WTC11 (cell line): ENCODE data around the gene LYRM1. TPM values are rescaled to one million over a fixed set of nuclear protein-coding genes. Genes with fewer than 3 reads are reported as not detected.

Experiments used
- ATAC-seq: fragments of 200-7000 bp; cut with Tn5 transposase; 2 replicates; pipeline ENCODE4 v1.10.0; 2021; ENCODE audit warnings: mild to moderate bottlenecking, moderate library complexity
- CTCF ChIA-PET: fragments of 300-600 bp; sonication (Branson Sonifier 250); formaldehyde crosslinking; loops from one replicate; lab custom pipeline; 2021; ENCODE audit warnings: antibody characterized with exemption; lab: Charles Lee
- POLR2A ChIA-PET: fragments of 350-600 bp; sonication (Branson Sonifier 250); formaldehyde crosslinking; loops from one replicate; lab custom pipeline; 2021; ENCODE audit warnings: antibody characterized with exemption; lab: Charles Lee
- DNase-seq: peaks from one replicate; pipeline ENCODE4 v3.0.0; 2021; ENCODE audit warnings: low spot score
- H3K27ac Mint-ChIP-seq: 2 replicates; pipeline ENCODE4 v1.8.0; 2021; ENCODE audit warnings: mixed read lengths
- H3K27me3 Mint-ChIP-seq: 2 replicates; pipeline ENCODE4 v1.8.0; 2021; ENCODE audit warnings: low read depth, mild to moderate bottlenecking, moderate library complexity, mixed read lengths
- H3K36me3 Mint-ChIP-seq: 2 replicates; pipeline ENCODE4 v1.8.0; 2021; ENCODE audit warnings: mixed read lengths
- H3K4me1 Mint-ChIP-seq: 2 replicates; pipeline ENCODE4 v1.8.0; 2022; ENCODE audit warnings: mixed read lengths
- H3K4me3 Mint-ChIP-seq: 2 replicates; pipeline ENCODE4 v1.8.0; 2021; ENCODE audit warnings: mild to moderate bottlenecking, moderate library complexity, mixed read lengths
- H3K9me3 Mint-ChIP-seq: 2 replicates; pipeline ENCODE4 v1.8.0; 2021; ENCODE audit warnings: mixed read lengths
- ATF1 ChIP-seq: sonication (generic); formaldehyde crosslinking; IDR thresholded peaks from 2 replicates; pipeline ENCODE4 v1.8.1; 2023; ENCODE audit warnings: mild to moderate bottlenecking, moderate library complexity, missing genetic modification reagents
- CBFB ChIP-seq: sonication (generic); formaldehyde crosslinking; IDR thresholded peaks from 2 replicates; pipeline ENCODE4 v1.8.1; 2022; ENCODE audit warnings: mild to moderate bottlenecking, low read depth, missing genetic modification reagents
- CREM ChIP-seq: sonication (generic); formaldehyde crosslinking; IDR thresholded peaks from 2 replicates; pipeline ENCODE4 v1.8.1; 2022; ENCODE audit warnings: mild to moderate bottlenecking, missing genetic modification reagents, moderate library complexity
- E2F1 ChIP-seq: sonication (generic); formaldehyde crosslinking; IDR thresholded peaks from 2 replicates; pipeline ENCODE4 v1.8.0; 2022; ENCODE audit warnings: mild to moderate bottlenecking, missing genetic modification reagents
- ESRRA ChIP-seq: sonication (generic); formaldehyde crosslinking; IDR thresholded peaks from 2 replicates; pipeline ENCODE4 v1.8.1; 2022; ENCODE audit warnings: mild to moderate bottlenecking, missing genetic modification reagents, borderline replicate concordance
- FOXJ3 ChIP-seq: sonication (generic); formaldehyde crosslinking; IDR thresholded peaks from 2 replicates; pipeline ENCODE4 v1.9.0; 2021; ENCODE audit warnings: missing genetic modification reagents, mild to moderate bottlenecking, borderline replicate concordance
- FOXK1 ChIP-seq: sonication (generic); formaldehyde crosslinking; IDR thresholded peaks from 2 replicates; pipeline ENCODE4 v1.8.0; 2022; ENCODE audit warnings: mild to moderate bottlenecking, moderate library complexity, missing genetic modification reagents
- IRF2 ChIP-seq: sonication (generic); formaldehyde crosslinking; IDR thresholded peaks from 2 replicates; pipeline ENCODE4 v1.8.0; 2022; ENCODE audit warnings: low read depth, missing genetic modification reagents, borderline replicate concordance
- NR2C2 ChIP-seq: sonication (generic); formaldehyde crosslinking; IDR thresholded peaks from 2 replicates; pipeline ENCODE4 v1.8.0; 2022; ENCODE audit warnings: mild to moderate bottlenecking, missing genetic modification reagents
- OVOL2 ChIP-seq: fragments of 250-450 bp; sonication (Bioruptor Pico); IDR thresholded peaks from 2 replicates; pipeline ENCODE4 v1.9.0; 2021; ENCODE audit warnings: mild to moderate bottlenecking, borderline replicate concordance
- SMAD4 ChIP-seq: sonication (generic); formaldehyde crosslinking; IDR thresholded peaks from 2 replicates; pipeline ENCODE4 v1.8.0; 2022; ENCODE audit warnings: mild to moderate bottlenecking, missing genetic modification reagents
- STAT6 ChIP-seq: sonication (generic); formaldehyde crosslinking; conservative IDR thresholded peaks from 2 replicates; pipeline ENCODE4 v1.8.1; 2023; ENCODE audit warnings: mild to moderate bottlenecking, low read depth, missing genetic modification reagents, moderate library complexity
- TP53 ChIP-seq: sonication (generic); formaldehyde crosslinking; IDR thresholded peaks from 2 replicates; pipeline ENCODE4 v1.8.1; 2023; ENCODE audit warnings: mild to moderate bottlenecking, missing genetic modification reagents
- USF1 ChIP-seq: sonication (generic); formaldehyde crosslinking; IDR thresholded peaks from 2 replicates; pipeline ENCODE4 v1.8.0; 2022; ENCODE audit warnings: mild to moderate bottlenecking, missing genetic modification reagents
- ZNF317 ChIP-seq: sonication (generic); formaldehyde crosslinking; IDR thresholded peaks from 2 replicates; pipeline ENCODE4 v1.8.1; 2023; ENCODE audit warnings: low read depth, mild to moderate bottlenecking, moderate library complexity, missing genetic modification reagents, borderline replicate concordance
- ZNF416 ChIP-seq: fragments of 250-450 bp; sonication (Bioruptor Pico); IDR thresholded peaks from 2 replicates; pipeline ENCODE4 v1.9.0; 2021; ENCODE audit warnings: mild to moderate bottlenecking, inconsistent platforms
- total RNA-seq: library from RNA; stranded (reverse); gene quantifications from 3 replicates; pipeline ENCODE4 v1.2.3, GENCODE V29; 2021
- TF ChIP-seq, protein P1 (sequence below): sonication (generic); formaldehyde crosslinking; IDR thresholded peaks from 2 replicates; pipeline ENCODE4 v1.8.0; 2023; ENCODE audit warnings: missing genetic modification reagents, mild to moderate bottlenecking, borderline replicate concordance
- TF ChIP-seq, protein P2 (sequence below): sonication (generic); formaldehyde crosslinking; IDR thresholded peaks from 2 replicates; pipeline ENCODE4 v1.8.1; 2023; ENCODE audit warnings: mild to moderate bottlenecking, missing genetic modification reagents
- TF ChIP-seq, protein P3 (sequence below): sonication (generic); formaldehyde crosslinking; IDR thresholded peaks from 2 replicates; pipeline ENCODE4 v1.8.0; 2022; ENCODE audit warnings: mild to moderate bottlenecking, missing genetic modification reagents

The LYRM1 gene
- total RNA-seq, 1 experiment from 2014 or later, result 11.4 TPM

DNA sequence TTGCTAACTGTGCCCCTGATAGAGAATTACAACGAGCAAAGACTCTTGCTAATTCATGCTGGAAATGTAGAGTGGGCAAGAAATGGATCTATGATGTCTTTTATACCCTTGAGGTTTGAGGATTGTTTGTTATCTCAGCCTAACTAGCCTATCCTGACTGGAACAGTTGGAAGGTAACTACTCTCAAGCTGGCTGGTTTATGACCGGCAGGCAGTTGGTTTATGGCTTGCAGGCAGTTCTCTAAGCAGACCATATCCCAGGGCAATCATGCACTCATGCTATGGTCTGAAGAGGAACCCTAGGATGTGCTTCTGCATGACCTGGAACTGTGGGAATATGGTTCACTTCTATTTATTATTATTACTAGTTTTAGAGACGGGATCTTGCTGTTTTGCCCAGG, 49.1 kb downstream of the LYRM1 start (continued):
- no peak for TF ChIP-seq STAT6 (CRISPR knock-in tag)
- TF ChIP-seq ESRRA (CRISPR knock-in tag), result no peak
- no peak for TF ChIP-seq OVOL2
- no peak for TF ChIP-seq FOXK1 (CRISPR knock-in tag)
- TF ChIP-seq SMAD4 (CRISPR knock-in tag), result no peak

GRCh38 chr16:20950294-20950693, 49.7 kb downstream of the LYRM1 start:
- no peak overlapping the region for H3K27ac Mint-ChIP-seq
- H3K4me3 Mint-ChIP-seq, result no peak overlapping the region
- ChIA-PET POLR2A (interaction anchor here (0.7 kb wide), 1 partner anchor 117 kb away, joined by 3 read pairs; no protein-coding TSS in a partner anchor), CTCF (no interaction called here)
- peaks cover 20% of the 10 kb centered on the region for H3K4me1 Mint-ChIP-seq
- H3K27me3 Mint-ChIP-seq, result no peaks in the 10 kb centered on the region
- TF ChIP-seq TP53 (no peak), ZNF416 (no peak), ZNF317 (CRISPR knock-in tag) (no peak), E2F1 (CRISPR knock-in tag) (no peak), CREM (CRISPR knock-in tag) (no peak), NR2C2 (no peak)
- TF ChIP-seq, protein P1, sequence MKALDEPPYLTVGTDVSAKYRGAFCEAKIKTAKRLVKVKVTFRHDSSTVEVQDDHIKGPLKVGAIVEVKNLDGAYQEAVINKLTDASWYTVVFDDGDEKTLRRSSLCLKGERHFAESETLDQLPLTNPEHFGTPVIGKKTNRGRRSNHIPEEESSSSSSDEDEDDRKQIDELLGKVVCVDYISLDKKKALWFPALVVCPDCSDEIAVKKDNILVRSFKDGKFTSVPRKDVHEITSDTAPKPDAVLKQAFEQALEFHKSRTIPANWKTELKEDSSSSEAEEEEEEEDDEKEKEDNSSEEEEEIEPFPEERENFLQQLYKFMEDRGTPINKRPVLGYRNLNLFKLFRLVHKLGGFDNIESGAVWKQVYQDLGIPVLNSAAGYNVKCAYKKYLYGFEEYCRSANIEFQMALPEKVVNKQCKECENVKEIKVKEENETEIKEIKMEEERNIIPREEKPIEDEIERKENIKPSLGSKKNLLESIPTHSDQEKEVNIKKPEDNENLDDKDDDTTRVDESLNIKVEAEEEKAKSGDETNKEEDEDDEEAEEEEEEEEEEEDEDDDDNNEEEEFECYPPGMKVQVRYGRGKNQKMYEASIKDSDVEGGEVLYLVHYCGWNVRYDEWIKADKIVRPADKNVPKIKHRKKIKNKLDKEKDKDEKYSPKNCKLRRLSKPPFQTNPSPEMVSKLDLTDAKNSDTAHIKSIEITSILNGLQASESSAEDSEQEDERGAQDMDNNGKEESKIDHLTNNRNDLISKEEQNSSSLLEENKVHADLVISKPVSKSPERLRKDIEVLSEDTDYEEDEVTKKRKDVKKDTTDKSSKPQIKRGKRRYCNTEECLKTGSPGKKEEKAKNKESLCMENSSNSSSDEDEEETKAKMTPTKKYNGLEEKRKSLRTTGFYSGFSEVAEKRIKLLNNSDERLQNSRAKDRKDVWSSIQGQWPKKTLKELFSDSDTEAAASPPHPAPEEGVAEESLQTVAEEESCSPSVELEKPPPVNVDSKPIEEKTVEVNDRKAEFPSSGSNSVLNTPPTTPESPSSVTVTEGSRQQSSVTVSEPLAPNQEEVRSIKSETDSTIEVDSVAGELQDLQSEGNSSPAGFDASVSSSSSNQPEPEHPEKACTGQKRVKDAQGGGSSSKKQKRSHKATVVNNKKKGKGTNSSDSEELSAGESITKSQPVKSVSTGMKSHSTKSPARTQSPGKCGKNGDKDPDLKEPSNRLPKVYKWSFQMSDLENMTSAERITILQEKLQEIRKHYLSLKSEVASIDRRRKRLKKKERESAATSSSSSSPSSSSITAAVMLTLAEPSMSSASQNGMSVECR (CRISPR knock-in tag), result no peak
- TF ChIP-seq, protein P2, sequence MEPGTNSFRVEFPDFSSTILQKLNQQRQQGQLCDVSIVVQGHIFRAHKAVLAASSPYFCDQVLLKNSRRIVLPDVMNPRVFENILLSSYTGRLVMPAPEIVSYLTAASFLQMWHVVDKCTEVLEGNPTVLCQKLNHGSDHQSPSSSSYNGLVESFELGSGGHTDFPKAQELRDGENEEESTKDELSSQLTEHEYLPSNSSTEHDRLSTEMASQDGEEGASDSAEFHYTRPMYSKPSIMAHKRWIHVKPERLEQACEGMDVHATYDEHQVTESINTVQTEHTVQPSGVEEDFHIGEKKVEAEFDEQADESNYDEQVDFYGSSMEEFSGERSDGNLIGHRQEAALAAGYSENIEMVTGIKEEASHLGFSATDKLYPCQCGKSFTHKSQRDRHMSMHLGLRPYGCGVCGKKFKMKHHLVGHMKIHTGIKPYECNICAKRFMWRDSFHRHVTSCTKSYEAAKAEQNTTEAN (CRISPR knock-in tag), result no peak
- no peaks in the 10 kb centered on the region for H3K9me3 Mint-ChIP-seq
- ATAC-seq (no peak), DNase-seq (no peak)
- H3K36me3 Mint-ChIP-seq, result no peaks in the 10 kb centered on the region

DNA sequence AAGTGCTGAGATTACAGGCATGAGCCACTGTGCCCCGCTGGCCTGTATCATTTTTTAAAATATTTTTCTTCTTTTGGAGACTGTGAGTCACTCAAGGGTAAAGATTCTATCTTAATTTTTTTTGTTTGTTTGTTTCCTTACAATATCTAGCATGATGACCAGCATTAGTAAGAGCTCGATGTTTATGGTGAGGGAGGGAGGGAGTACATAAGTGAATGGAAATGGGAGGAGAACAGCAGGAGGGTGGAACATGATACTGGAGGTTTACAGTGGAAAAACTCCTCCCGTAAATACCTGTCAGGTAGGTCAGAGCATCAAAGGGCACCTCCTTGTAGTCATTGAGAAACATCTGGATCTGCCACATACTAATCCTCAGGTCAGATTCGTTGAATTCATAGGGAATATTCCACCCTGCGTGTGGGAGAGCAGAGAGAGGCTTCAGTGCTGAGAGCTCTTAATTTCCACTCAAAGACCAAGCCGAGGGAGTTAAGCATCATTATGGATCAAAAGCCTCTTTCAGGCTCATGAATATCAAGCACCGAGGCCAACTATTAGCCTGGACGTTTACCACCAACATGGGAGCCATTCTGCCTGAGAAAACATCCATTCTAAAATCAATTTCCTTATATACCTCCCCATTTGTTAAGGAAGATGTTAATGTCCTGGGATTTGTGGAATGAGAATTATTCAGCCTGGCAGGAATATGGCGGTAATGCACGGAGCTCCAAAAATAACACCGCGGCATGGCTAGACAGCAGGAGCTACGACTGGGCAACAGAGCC, 51.8 kb downstream of the LYRM1 start:
- ChIA-PET POLR2A (interaction anchor here (0.7 kb wide), 1 partner anchor 81 kb away, joined by 4 read pairs; no protein-coding TSS in a partner anchor), CTCF (interaction anchor here (1.0 kb wide), 1 partner anchor 1369 kb away, joined by 3 read pairs; no protein-coding TSS in a partner anchor)
- Mint-ChIP-seq H3K4me3 (no peak overlapping the region), H3K27me3 (no peaks in the 10 kb centered on the region), H3K36me3 (no peaks in the 10 kb centered on the region), H3K4me1 (peaks cover 8% of the 10 kb centered on the region), H3K9me3 (no peaks in the 10 kb centered on the region), H3K27ac (no peak overlapping the region; the same call in 1 of the 2 replicates)
- peak; percentile 58 for ATAC-seq
- no peak for DNase-seq
- TF ChIP-seq, protein P3, sequence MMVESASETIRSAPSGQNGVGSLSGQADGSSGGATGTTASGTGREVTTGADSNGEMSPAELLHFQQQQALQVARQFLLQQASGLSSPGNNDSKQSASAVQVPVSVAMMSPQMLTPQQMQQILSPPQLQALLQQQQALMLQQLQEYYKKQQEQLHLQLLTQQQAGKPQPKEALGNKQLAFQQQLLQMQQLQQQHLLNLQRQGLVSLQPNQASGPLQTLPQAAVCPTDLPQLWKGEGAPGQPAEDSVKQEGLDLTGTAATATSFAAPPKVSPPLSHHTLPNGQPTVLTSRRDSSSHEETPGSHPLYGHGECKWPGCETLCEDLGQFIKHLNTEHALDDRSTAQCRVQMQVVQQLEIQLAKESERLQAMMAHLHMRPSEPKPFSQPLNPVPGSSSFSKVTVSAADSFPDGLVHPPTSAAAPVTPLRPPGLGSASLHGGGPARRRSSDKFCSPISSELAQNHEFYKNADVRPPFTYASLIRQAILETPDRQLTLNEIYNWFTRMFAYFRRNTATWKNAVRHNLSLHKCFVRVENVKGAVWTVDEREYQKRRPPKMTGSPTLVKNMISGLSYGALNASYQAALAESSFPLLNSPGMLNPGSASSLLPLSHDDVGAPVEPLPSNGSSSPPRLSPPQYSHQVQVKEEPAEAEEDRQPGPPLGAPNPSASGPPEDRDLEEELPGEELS (CRISPR knock-in tag), result no peak
- TF ChIP-seq ATF1 (CRISPR knock-in tag), result no peak
- TF ChIP-seq CBFB (CRISPR knock-in tag), result no peak
- no peak for TF ChIP-seq FOXJ3 (CRISPR knock-in tag)
- TF ChIP-seq IRF2 (CRISPR knock-in tag), result no peak
- no peak for TF ChIP-seq USF1 (CRISPR knock-in tag)
